Measurements from ENCODE around the gene ZNF511.

Gene ZNF511

DNA sequence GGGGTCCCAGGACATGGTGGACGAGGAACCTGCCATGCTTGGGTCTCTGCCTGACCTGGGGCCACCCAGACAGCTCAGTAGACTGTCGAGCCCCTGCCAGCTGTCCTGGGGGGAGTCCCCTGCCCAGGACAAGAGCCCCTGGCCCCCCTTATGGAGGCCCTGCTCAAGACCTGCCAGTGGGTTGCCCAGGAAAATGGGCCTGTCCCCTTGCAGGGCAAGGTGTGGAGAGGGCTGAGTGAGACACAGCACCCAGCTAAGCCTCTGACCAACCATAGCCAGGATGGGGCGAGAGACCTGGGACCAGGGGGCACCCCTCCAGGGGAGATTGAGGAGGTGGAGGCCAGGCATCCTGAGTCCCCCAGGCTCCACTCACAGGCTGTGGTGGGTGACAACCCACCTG, 47.3 kb downstream of the ZNF511 start:
- DNase-seq, result no peak

DNA sequence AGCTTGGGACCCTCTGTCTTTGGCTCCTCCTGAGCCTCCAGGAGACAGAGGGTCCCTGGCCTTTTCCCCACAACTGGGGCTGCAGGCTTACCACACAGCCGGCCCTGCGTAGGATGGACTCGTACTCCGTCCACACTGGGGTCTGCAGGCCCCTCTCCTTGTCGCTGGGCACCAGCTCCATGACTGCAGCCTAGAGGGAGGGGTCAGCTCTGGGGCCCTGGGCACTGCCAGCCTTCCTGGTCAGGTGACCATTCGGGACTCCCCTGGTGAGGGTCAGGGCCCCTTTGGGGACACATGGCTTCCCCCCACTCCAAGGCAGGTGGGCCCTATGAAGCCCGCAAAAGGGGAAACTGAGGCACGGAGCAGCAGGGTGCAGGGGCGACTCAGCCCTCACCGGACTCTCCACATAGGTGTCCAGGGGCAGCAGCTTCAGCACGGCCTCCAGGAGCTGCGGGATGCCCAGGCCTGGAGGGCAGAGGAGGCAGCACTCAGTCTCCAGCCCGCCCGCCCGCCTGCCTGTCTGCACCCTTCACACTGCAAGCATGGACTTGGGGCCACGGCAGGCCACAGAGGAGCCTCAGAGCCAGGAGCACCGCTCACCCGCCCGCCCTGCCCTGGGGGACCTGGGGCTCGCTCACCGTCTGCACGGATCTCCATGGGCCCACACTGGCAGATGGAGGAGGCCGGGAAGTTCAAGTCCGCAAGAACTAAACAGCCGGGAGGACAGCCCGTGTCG, 48.0 kb downstream of the ZNF511 start:
- no peak for DNase-seq

DNA sequence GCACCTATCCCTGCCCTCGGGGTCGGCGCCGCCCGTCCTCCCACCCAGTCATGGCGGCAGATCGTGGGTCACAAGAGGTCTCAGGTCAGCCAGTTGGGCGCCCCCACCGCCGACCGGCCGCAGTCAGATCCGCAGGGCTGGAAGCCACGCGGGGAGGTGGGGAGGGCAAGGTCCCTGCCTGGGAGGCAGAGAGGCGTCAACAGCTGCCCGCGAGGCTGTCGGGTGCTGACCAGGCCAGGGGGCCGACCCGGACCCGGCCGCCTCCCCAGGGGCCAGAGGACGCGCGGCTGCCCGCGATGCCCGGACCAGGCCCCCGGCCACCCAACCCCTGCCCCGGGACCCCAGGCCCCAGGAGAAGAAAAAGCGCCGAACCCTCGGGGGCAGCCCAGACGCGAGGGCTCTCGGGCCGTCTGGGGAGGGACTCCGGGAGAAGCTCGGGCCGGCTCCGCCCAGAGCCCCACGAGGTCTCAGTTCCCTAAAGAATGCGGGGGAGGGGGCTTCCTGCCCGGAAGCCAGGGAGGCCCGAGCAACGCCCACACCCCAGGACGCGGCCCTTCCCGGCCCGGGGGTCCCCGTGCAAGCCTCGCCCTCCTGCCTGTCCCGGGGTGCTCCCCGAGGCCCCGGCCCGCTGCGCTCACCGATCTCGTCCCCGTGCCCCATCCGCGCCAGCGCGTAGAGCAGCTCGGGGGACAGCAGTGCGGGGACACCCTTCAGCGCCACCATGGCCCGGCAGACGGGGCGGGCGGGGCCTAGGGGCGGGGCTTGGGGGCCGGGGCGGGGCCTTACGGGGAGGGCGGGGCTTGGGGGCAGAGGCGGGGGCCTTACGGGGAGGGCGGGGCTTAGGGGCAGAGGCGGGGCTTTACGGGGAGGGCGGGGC, 48.8 kb downstream of the ZNF511 start, which contains the start of gene FUOM:
Gene FUOM (minus strand): TSS at position 735 of the 877 bp plus-strand sequence. CDS start 12 bp downstream, at position 723.
- peak; percentile 74 for DNase-seq

DNA sequence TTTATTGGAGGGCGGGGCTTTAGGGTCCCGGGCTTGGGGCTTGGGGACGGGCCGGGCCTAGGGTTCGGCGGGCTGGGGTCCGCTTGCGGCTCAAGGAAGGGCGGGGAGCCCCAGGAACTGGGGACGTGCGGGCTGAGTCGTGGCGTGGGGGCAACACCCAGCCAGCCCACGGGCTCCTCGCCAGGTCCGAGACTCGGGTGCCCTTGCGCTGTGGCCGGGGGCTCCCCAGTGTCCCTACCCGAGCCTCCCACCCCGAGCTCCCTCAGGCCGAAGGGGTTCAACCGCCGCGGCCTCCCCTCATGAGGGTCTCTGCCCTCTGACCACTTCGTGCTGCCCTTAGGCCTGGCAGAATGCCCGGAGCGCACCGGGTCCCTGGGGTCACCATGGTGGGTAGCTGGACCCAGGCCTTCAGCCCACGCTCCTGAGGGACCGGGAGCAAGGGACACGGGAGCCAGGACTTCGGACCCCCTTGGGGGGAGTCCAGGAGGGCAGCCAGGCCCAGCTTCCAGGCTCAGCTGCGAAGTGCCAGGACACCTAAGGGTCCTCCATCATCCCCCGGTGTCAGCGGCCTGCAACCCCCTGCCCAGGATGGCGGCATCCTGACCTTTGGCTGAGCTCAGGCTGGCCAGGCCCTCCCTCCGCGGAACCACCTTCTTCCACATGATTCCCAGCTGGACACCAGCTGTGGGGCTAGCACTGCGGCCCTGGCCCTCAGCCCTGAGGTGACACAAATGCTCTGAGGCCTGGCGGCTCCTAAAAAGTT, 49.6 kb downstream of the ZNF511 start:
- DNase-seq, result no peak

DNA sequence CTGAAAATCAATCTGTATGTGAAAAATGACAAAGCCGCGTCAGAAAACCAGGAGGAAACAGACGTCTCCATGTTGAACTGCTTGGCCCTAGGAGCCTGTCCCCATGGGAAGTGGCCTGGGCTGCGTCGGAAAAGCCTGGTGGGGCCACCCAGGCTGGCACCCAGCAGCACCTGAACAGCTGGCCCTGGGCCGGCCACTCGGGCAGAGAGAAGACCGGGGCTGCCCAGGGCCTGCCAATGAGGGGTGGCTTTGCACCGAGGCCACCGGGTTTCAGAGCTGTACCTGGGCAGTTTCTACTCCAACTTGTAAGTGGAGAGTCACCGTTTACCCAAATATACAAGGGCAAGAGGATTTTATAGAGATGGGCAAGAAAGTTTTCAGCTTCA, 50.2 kb downstream of the ZNF511 start:
- no peak for DNase-seq

DNA sequence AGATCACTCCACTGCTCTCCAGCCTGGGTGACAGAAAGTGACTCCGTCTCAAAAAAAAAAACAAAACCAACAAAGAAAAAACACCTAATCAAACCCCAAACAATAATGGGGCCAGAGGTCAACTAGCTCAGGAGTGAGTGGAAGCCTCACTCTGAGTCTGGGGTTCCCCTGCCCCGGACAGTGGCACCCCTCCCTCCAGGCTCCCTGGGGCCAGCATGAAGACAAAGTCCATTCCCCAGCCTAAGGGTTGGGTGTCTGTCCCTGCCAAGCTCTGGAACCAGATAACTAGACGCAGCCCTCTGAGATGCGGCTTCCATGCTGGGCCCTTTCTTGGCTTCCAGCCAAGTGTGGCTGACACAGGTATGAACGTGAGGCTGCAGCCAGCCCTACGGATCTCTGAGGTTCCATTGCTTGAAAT, 50.8 kb downstream of the ZNF511 start:
- no peak for DNase-seq

DNA sequence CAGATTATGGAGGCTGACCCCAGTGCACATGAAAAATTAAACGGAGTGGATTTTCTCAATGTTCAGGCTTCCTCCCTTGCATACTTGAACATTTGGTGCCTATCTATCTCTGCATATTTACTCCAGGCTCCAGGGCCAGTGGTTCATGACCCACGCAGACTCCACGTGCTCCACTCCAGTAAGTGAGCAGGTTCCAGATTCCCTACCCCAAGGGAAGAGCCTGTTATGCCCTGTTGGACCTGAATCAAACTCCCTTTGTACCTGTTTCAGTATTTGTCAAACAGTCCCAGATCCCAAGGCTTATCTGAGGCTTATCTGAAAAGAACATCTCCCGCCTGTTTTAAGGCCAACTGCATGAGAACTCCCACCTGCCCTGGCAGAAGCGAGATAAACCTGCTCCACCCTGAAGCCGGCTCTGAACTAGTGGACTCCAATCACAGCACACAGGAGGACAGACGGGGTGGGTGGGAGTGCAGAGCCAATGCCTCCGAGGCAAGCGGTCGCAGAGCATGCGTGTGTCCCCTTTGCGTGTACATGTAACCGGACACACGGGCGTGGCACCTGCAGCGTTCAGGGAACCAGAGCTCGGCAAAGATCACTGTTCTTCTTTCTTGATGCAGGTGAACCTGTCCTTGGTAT, 51.4 kb downstream of the ZNF511 start:
- DNase-seq, result no peak

DNA sequence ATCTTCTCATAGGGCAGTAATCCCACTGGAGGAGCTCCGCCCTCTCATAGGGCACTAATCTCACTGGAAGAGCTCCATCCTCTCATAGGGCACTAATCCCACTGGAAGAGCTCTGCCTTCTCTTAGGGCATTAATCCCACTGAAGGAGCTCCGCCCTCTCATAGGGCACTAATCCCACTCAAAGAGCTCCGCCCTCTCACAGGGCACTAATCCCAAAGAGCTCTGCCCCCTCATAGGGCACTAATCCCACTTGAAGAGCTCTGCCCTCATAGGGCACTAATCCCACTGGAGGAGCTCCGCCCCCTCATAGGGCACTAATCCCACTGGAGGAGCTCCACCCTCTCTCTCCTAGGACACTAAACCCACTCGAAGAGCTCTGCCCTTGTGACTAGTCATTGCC, 52.5 kb downstream of the ZNF511 start:
- DNase-seq, result no peak

DNA sequence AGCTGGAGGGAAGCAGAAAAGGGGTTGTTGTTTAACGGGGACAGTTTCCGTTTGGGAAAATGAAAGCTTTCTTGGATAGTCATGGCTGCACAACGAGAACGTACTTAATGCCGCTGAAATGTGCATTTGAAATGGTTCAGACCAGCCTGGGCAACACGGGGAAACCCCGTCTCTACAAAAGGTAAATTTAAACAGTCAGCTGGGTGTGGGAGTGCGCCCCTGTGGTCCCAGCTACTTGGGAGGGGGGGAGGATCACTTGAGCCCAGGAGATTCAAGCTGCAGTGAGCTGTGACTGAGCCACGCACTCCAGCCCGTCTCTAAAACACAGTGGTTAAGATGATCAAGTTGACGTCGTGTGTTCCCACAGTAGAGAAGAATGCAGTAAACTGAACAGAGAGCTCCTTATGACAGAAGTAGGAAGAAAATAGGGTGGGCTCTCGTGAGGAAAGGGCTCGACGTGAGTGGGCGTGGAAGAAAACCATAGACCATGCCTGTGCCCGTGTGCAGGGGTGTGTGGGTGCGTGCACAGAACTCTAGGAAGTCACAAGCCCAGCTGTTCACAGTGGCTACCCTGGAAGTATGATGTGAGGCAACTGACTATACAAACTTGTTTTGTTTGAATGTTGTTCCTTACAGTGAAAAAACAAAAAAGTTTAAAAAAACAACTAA, 53.2 kb downstream of the ZNF511 start:
- DNase-seq, result no peak

All from activated CD4-positive, alpha-beta T cell treated with anti-CD3 and anti-CD28 coated beads, Interleukin-10, Interleukin-2, amounts not matched to agents 100 ng/mL and 50 ng/mL, durations not matched to agents 16 hours and 8 hours (primary cell).